Stimulated activated CD4-positive, alpha-beta T cell treated with anti-CD3 and anti-CD28 coated beads, Interleukin-2, amount 100 ng/mL, for 24 hours (primary cell): ENCODE results near the gene LYPD6.
"Not testable (repeated sequence)": the region's sequence is repeated elsewhere in the genome, so short reads cannot be mapped to it uniquely, and the experiment has no call there.

Source experiments
- DNase-seq, 2 donors: peaks; one replicate each; pipeline ENCODE4 v3.0.0-alpha.2; 2020

Gene LYPD6

GRCh38 chr2:149458502-149458901, 128.1 kb downstream of the LYPD6 start:
- no peak for DNase-seq

- DNase-seq, result no peak
Measured at GRCh38 chr2:149463328-149464002, 133.1 kb downstream of the LYPD6 start.

- no peak for DNase-seq
Measured at GRCh38 chr2:149464396-149464795, 134.0 kb downstream of the LYPD6 start.

- no peak for DNase-seq
Measured at GRCh38 chr2:149465873-149466272, 135.5 kb downstream of the LYPD6 start.

GRCh38 chr2:149466635-149467034, 136.2 kb downstream of the LYPD6 start:
- DNase-seq, result no peak

GRCh38 chr2:149467436-149467835, 137.0 kb downstream of the LYPD6 start:
- DNase-seq, result no peak

- DNase-seq, result no peak
Measured at GRCh38 chr2:149468636-149469035, 138.2 kb downstream of the LYPD6 start.

GRCh38 chr2:149470046-149470445, 139.7 kb downstream of the LYPD6 start:
- no peak for DNase-seq

- no peak for DNase-seq
Measured at GRCh38 chr2:149472413-149472812, 142.0 kb downstream of the LYPD6 start.

GRCh38 chr2:149473068-149473467, 142.7 kb downstream of the LYPD6 start:
- no peak for DNase-seq

GRCh38 chr2:149473521-149473920, 143.1 kb downstream of the LYPD6 start:
- DNase-seq, result no peak

GRCh38 chr2:149483004-149483605, 152.7 kb downstream of the LYPD6 start:
- no peak for DNase-seq

GRCh38 chr2:149486664-149487063, 156.3 kb downstream of the LYPD6 start:
- DNase-seq, result no peak

GRCh38 chr2:149487189-149487588, 156.8 kb downstream of the LYPD6 start:
- DNase-seq, result no peak

- no peak for DNase-seq
Measured at GRCh38 chr2:149488706-149489440, 158.5 kb downstream of the LYPD6 start.

GRCh38 chr2:149489452-149489851, 159.1 kb downstream of the LYPD6 start:
- no peak for DNase-seq

GRCh38 chr2:149490296-149490695, 159.9 kb downstream of the LYPD6 start:
- DNase-seq, result no peak

GRCh38 chr2:149492923-149493322, 162.5 kb downstream of the LYPD6 start:
- DNase-seq, result no peak

GRCh38 chr2:149499204-149499603, 168.8 kb downstream of the LYPD6 start:
- DNase-seq, result not testable (repeated sequence)

GRCh38 chr2:149506808-149507207, 176.4 kb downstream of the LYPD6 start:
- not testable (repeated sequence) for DNase-seq

- DNase-seq, result no peak
Measured at GRCh38 chr2:149507974-149508373, 177.6 kb downstream of the LYPD6 start.

- DNase-seq, result no peak
Measured at GRCh38 chr2:149513461-149513860, 183.1 kb downstream of the LYPD6 start.
